GM12878 (cell line): ENCODE data around the gene JAKMIP1. TPM values are rescaled to one million over a fixed set of nuclear protein-coding genes. Genes with fewer than 3 reads are reported as not detected.

ENCODE experiments used
- ATAC-seq: fragments of 200-7000 bp; cut with Tn5 transposase; 3 replicates; pipeline ENCODE4 v1.9.1; 2020; ENCODE audit warnings: mild to moderate bottlenecking, moderate library complexity
- BruUV-seq: library from RNA; stranded (reverse); fragments of 400-500 nt; replicated peaks from 2 replicates; lab custom pipeline; 2021; lab: Mats Ljungman, UMichigan
- CTCF ChIA-PET: fragments of 300-600 bp; sonication (Branson Sonifier 250); formaldehyde crosslinking; extraction: SDS; loops from one replicate; lab custom pipeline; 2021; ENCODE audit warnings: inconsistent platforms; lab: Yijun Ruan, JAX
- POLR2A ChIA-PET: fragments of 350-600 bp; formaldehyde crosslinking; extraction: SDS; loops from one replicate; lab custom pipeline; 2021; ENCODE audit warnings: inconsistent platforms; lab: Charles Lee
- RAD21 ChIA-PET: fragments of 300-600 bp; sonication (Branson Sonifier 250); formaldehyde crosslinking; loops from one replicate; lab custom pipeline; 2023; ENCODE audit warnings: antibody characterized with exemption; ENCODE audit not compliant: unreplicated experiment; lab: Charles Lee
- SMC1A ChIA-PET: fragments of 300-600 bp; sonication (Branson Sonifier 250); formaldehyde crosslinking; loops from one replicate; lab custom pipeline; 2023; ENCODE audit not compliant: unreplicated experiment, uncharacterized antibody; lab: Charles Lee
- DNase-seq: peaks from one replicate; pipeline ENCODE4 v3.0.0-alpha.2; 2011; ENCODE audit warnings: low read depth, low spot score
- FAIRE-seq: peaks from 3 replicates; lab custom pipeline; 2011; peaks lifted over from hg19 to GRCh38; lab: Jason Lieb, UNC
- H2AFZ ChIP-seq: 2 replicates; pipeline ENCODE4 v1.6.0; 2011; ENCODE audit warnings: low read depth, low read length, control low read depth; ENCODE audit not compliant: control insufficient read depth
- H3K27ac ChIP-seq: 2 replicates; pipeline ENCODE4 v1.5.1; 2011; ENCODE audit warnings: control low read depth; ENCODE audit not compliant: control insufficient read depth, insufficient read depth
- H3K27me3 ChIP-seq, 2 experiments: replicated peaks in 1 of 2; 2 replicates each; pipeline versions ENCODE4 v1.6.0 to v1.6.1; 2011; ENCODE audit warnings: low read length in 1 of 2; ENCODE audit not compliant: control insufficient read depth in 2 of 2, insufficient read depth in 2 of 2
- H3K36me3 ChIP-seq, 2 experiments: 2 replicates each; pipeline ENCODE4 v1.5.1; 2011; ENCODE audit warnings: low read length in 1 of 2; ENCODE audit not compliant: control insufficient read depth in 2 of 2, insufficient read depth in 2 of 2
- H3K4me1 ChIP-seq: 2 replicates; pipeline ENCODE4 v1.6.1; 2011; ENCODE audit warnings: mild to moderate bottlenecking, low read length, moderate library complexity, mixed read lengths; ENCODE audit not compliant: control insufficient read depth, insufficient read depth
- H3K4me2 ChIP-seq: 2 replicates; pipeline ENCODE4 v1.6.0; 2011; ENCODE audit warnings: control low read depth; ENCODE audit not compliant: control insufficient read depth, insufficient read depth
- H3K4me3 ChIP-seq: fragments of 200-600 bp; sonication (generic); 2 replicates; pipeline ENCODE4 v1.5.1; 2016
- H3K79me2 ChIP-seq: 2 replicates; pipeline ENCODE4 v1.6.0; 2011; ENCODE audit warnings: low read length; ENCODE audit not compliant: control insufficient read depth, insufficient read depth
- H3K9ac ChIP-seq: 2 replicates; pipeline ENCODE4 v1.8.0; 2011; ENCODE audit warnings: low read length, control low read depth, mixed read lengths; ENCODE audit not compliant: control insufficient read depth, insufficient read depth
- H3K9me3 ChIP-seq: replicated peaks from 3 replicates; pipeline ENCODE4 v1.5.1; 2011; ENCODE audit warnings: mild to moderate bottlenecking, low read length; ENCODE audit not compliant: control insufficient read depth, insufficient read depth
- H4K20me1 ChIP-seq: 2 replicates; pipeline ENCODE4 v1.6.0; 2011; ENCODE audit not compliant: control insufficient read depth, insufficient read depth
- CREM ChIP-seq: IDR thresholded peaks from 2 replicates; pipeline ENCODE4 v1.6.1; 2014; ENCODE audit warnings: antibody characterized with exemption, low read depth
- ETV6 ChIP-seq, 2 experiments: fragments of 450-650 bp in 1 of 2; IDR thresholded peaks in 1 of 2; conservative IDR thresholded peaks in 1 of 2; 2 replicates each; pipeline ENCODE4 v1.6.1; 2014; ENCODE audit warnings: antibody characterized with exemption in 1 of 2, borderline replicate concordance in 1 of 2, low read depth in 1 of 2, mild to moderate bottlenecking in 1 of 2, moderate library complexity in 1 of 2
- JUNB ChIP-seq: IDR thresholded peaks from 2 replicates; pipeline ENCODE4 v1.6.1; 2016; ENCODE audit warnings: antibody characterized with exemption, mild to moderate bottlenecking
- NR2F1 ChIP-seq: fragments of 450-650 bp; conservative IDR thresholded peaks from 2 replicates; pipeline ENCODE4 v1.6.1; 2017; ENCODE audit warnings: mild to moderate bottlenecking
- SKIL ChIP-seq: fragments of 450-650 bp; IDR thresholded peaks from 2 replicates; pipeline ENCODE4 v1.6.1; 2017; ENCODE audit warnings: mild to moderate bottlenecking, low read depth, inconsistent platforms; ENCODE audit not compliant: poor library complexity, severe bottlenecking
- USF2 ChIP-seq: IDR thresholded peaks from 2 replicates; pipeline ENCODE4 v1.6.1; 2011; ENCODE audit warnings: low read depth, low read length, improper control_type of control experiment, borderline replicate concordance
- ZBTB33 ChIP-seq: fragments of 450-650 bp; IDR thresholded peaks from 2 replicates; pipeline ENCODE4 v1.6.1; 2017; ENCODE audit warnings: mild to moderate bottlenecking
- ZNF592 ChIP-seq: fragments of 450-650 bp; IDR thresholded peaks from 2 replicates; pipeline ENCODE4 v1.6.1; 2017; ENCODE audit warnings: mild to moderate bottlenecking, moderate library complexity
- WGBS: methylation state at CpG from one replicate; pipeline ENCODE4 v1.1.6; 2016; ENCODE audit warnings: low lambda C conversion rate; ENCODE audit not compliant: insufficient replicate concordance, insufficient coverage; ENCODE audit errors: missing lambda C conversion rate; 5-methylcytosine and 5-hydroxymethylcytosine counted together
- in situ Hi-C: fragments of 300-500 bp; cut with MboI; formaldehyde crosslinking; loops from 9 replicates; pipeline ENCODE4 v1.14.3; 2018; ENCODE audit warnings: mixed read lengths
- intact Hi-C: fragments of 100-400 bp; cut with micrococcal nuclease; formaldehyde crosslinking; loops from one replicate; pipeline ENCODE4 v1.14.2; 2022; ENCODE audit not compliant: unreplicated experiment
- polyA plus RNA-seq, 11 experiments: library from polyadenylated mRNA; depleted of rRNA in 4 of 11; unstranded in 6 of 11; stranded (reverse) in 5 of 11; fragments of >200 nt; fragmentation: Nextera tagmentation in 4 of 11; fragmentation: Illumina TruSeq in 1 of 11; extraction: Ambion mirVana in 4 of 11; extraction: Trizol in 1 of 11; gene quantifications; 1 replicate in 1 of 11; 2 replicates in 10 of 11; pipeline versions ENCODE4 v1.2.1 to v1.2.3, GENCODE V29; 2011 to 2016; ENCODE audit warnings: inconsistent platforms in 2 of 11, missing spikeins in 2 of 11, low read depth in 1 of 11
- total RNA-seq, 4 experiments: library from RNA; depleted of rRNA in 3 of 4; stranded (reverse); fragments of >200 nt in 3 of 4; fragmentation: Illumina TruSeq in 1 of 4; extraction: Trizol in 1 of 4; gene quantifications; 2 replicates each; pipeline versions ENCODE4 v1.2.1 to v1.2.3, GENCODE V29; 2013 to 2021

JAKMIP1 gene
- total and polyA plus RNA-seq, 10 of the 15 experiments (the other 5 are each of a cell fraction or from before 2014, with no cell fraction given), result 0.52 to 16.7 (median 12.3) TPM

- SMC1A ChIA-PET, result interaction anchor here (1.2 kb wide), 1 partner anchor 248 kb away, joined by 3 read pairs; no protein-coding TSS in a partner anchor
- Histone ChIP-seq H2AFZ (no peak overlapping the region), H3K27me3 (no peaks in the 10 kb centered on the region; a peak in 2 of 4 replicates), H4K20me1 (no peaks in the 10 kb centered on the region), H3K36me3 (no peaks in the 10 kb centered on the region), H3K4me2 (no peak overlapping the region), H3K4me3 (no peak overlapping the region), H3K9ac (no peak overlapping the region), H3K27ac (no peak overlapping the region), H3K79me2 (no peaks in the 10 kb centered on the region), H3K4me1 (no peaks in the 10 kb centered on the region; the same call in 1 of the 2 replicates), H3K9me3 (no peaks in the 10 kb centered on the region)
- DNase-seq, result no peak
- intact Hi-C loops (no loop called here), in situ Hi-C loops (no loop called here)
- no TSS peak for BruUV-seq
- no peak for FAIRE-seq
- TF ChIP-seq SKIL (no peak), ZBTB33 (no peak), ZNF592 (no peak), NR2F1 (no peak), USF2 (no peak), CREM (no peak), JUNB (no peak), ETV6 (conservative IDR thresholded peaks at IDR 0.05 in 1 of 2, IDR thresholded peaks at IDR 0.05 in 1 of 2; ENCODE audit: borderline replicate concordance in 1 of 2, low read depth in 1 of 2) (no peak)
- no peak for ATAC-seq
- 29% methylated on average over 6 of the region's 6 CpGs for WGBS
- RAD21 ChIA-PET, result no interaction called here
- CTCF ChIA-PET, result interaction anchor here (1.4 to 2.6 kb wide), 2 partner anchors 330 to 544 kb away, joined by 4 to 20 read pairs; no protein-coding TSS in a partner anchor
- POLR2A ChIA-PET, result no interaction called here
Observed at GRCh38 chr4:6001680-6002491, 198.5 kb downstream of the JAKMIP1 start.
